CD4-positive, CD25-positive, alpha-beta regulatory T cell (primary cell): Measurements from ENCODE around the gene LHX2. TPM values are rescaled to one million over a fixed set of nuclear protein-coding genes. Genes with fewer than 3 reads are reported as not detected.

Experiments
- ATAC-seq, 2 donors: fragments of 150-1000 bp; cut with Tn5 transposase; one replicate each; pipeline ENCODE4 v1.10.0; 2021; ENCODE audit warnings: low read depth in 2 of 2, moderate number of reproducible peaks in 2 of 2, moderate library complexity in 1 of 2
- DNase-seq, 3 donors: peaks; one replicate each; pipeline versions ENCODE4 v3.0.0 to v3.0.0-alpha.2; 2012 to 2022; ENCODE audit warnings: mixed read lengths in 1 of 3
- H3K27ac ChIP-seq: one replicate; pipeline ENCODE4 v1.7.0; 2013; ENCODE audit warnings: mild to moderate bottlenecking, low read length; ENCODE audit not compliant: insufficient read depth, poor library complexity, severe bottlenecking
- H3K27me3 ChIP-seq: one replicate; pipeline ENCODE4 v1.7.0; 2013; ENCODE audit warnings: low read length; ENCODE audit not compliant: control insufficient read depth, insufficient read depth
- H3K36me3 ChIP-seq: one replicate; pipeline ENCODE4 v1.7.0; 2013; ENCODE audit warnings: mild to moderate bottlenecking, low read length, moderate library complexity; ENCODE audit not compliant: control insufficient read depth, insufficient read depth
- H3K4me1 ChIP-seq: 2 replicates; pipeline ENCODE4 v1.7.0; 2013; ENCODE audit warnings: mild to moderate bottlenecking, low read length; ENCODE audit not compliant: insufficient read depth, control insufficient read depth, poor library complexity, severe bottlenecking
- H3K4me3 ChIP-seq: one replicate; pipeline ENCODE4 v1.7.0; 2013; ENCODE audit warnings: low read depth, mild to moderate bottlenecking, low read length, moderate library complexity
- H3K9me3 ChIP-seq, 2 experiments: 1 replicate in 1 of 2; 2 replicates in 1 of 2; pipeline ENCODE4 v1.7.0; 2013; ENCODE audit warnings: low read length in 2 of 2, mild to moderate bottlenecking in 1 of 2, moderate library complexity in 1 of 2; ENCODE audit not compliant: control insufficient read depth in 2 of 2
- H3K27ac Mint-ChIP-seq, 3 donors: one replicate each; pipeline ENCODE4 v1.8.0; 2020 to 2022; ENCODE audit warnings: mild to moderate bottlenecking in 3 of 3, mixed read lengths in 3 of 3, moderate library complexity in 2 of 3
- H3K27me3 Mint-ChIP-seq: one replicate; pipeline ENCODE4 v1.8.0; 2022; ENCODE audit warnings: mild to moderate bottlenecking, mixed read lengths
- H3K36me3 Mint-ChIP-seq: one replicate; pipeline ENCODE4 v1.8.0; 2020; ENCODE audit warnings: mixed read lengths
- H3K4me1 Mint-ChIP-seq, 4 donors: one replicate each; pipeline ENCODE4 v1.8.0; 2020 to 2022; ENCODE audit warnings: mixed read lengths in 4 of 4, mild to moderate bottlenecking in 1 of 4
- H3K4me3 Mint-ChIP-seq, 4 donors: one replicate each; pipeline ENCODE4 v1.8.0; 2020 to 2022; ENCODE audit warnings: mild to moderate bottlenecking in 4 of 4, mixed read lengths in 4 of 4, moderate library complexity in 3 of 4
- H3K9me3 Mint-ChIP-seq, 7 donors: one replicate each; pipeline ENCODE4 v1.8.0; 2020 to 2022; ENCODE audit warnings: mixed read lengths in 7 of 7, mild to moderate bottlenecking in 3 of 7, moderate library complexity in 2 of 7
- polyA plus RNA-seq, 4 donors: library from polyadenylated mRNA; unstranded; fragments of 300-500 nt; fragmentation: Illumina TruSeq; gene quantifications; one replicate each; pipeline ENCODE4 v1.2.3, GENCODE V29; 2021
- total RNA-seq: library from RNA; stranded (reverse); gene quantifications from one replicate; pipeline ENCODE4 v1.2.3, GENCODE V29; 2022

Gene LHX2
- total and polyA plus RNA-seq, 5 donors from 2014 or later = not detected

- no peak overlapping the region for H3K27ac Mint-ChIP-seq
- Histone ChIP-seq H3K27me3 (peaks cover 24% of the 10 kb centered on the region), H3K27ac (no peak overlapping the region), H3K4me1 (peaks cover 39% of the 10 kb centered on the region), H3K4me3 (no peak overlapping the region), H3K36me3 (no peaks in the 10 kb centered on the region), H3K9me3 (no peaks in the 10 kb centered on the region)
- H3K36me3 Mint-ChIP-seq = no peaks in the 10 kb centered on the region
- peaks cover 0 to 5% (median 0%) of the 10 kb centered on the region in 7 donors for H3K9me3 Mint-ChIP-seq
- ATAC-seq (no peak), DNase-seq (no peak)
- H3K27me3 Mint-ChIP-seq = peaks cover 76% of the 10 kb centered on the region
- peaks cover 9 to 44% (median 19%) of the 10 kb centered on the region in 4 donors for H3K4me1 Mint-ChIP-seq
- peak overlapping the region; percentile 7 to 78 (median 74) for H3K4me3 Mint-ChIP-seq
Measured at GRCh38 chr9:124016175-124017050, 4.8 kb downstream of the LHX2 start.

GRCh38 chr9:124017051-124017928 is 5.7 kb downstream of the LHX2 start:
- H3K9me3 ChIP-seq = no peaks in the 10 kb centered on the region
- Mint-ChIP-seq H3K36me3 (no peaks in the 10 kb centered on the region), H3K4me3 (peak overlapping the region; percentile 13 to 78 (median 74)), H3K9me3 (peaks cover 0 to 6% (median 0%) of the 10 kb centered on the region in 7 donors), H3K27ac (no peak overlapping the region), H3K27me3 (peaks cover 85% of the 10 kb centered on the region), H3K4me1 (peaks cover 11 to 48% (median 22%) of the 10 kb centered on the region in 4 donors)
- peaks cover 32% of the 10 kb centered on the region for H3K4me1 ChIP-seq
- ATAC-seq = no peak
- no peak overlapping the region for H3K27ac ChIP-seq
- DNase-seq = no peak
- H3K4me3 ChIP-seq = no peak overlapping the region
- H3K27me3 ChIP-seq = peaks cover 29% of the 10 kb centered on the region
- no peaks in the 10 kb centered on the region for H3K36me3 ChIP-seq

DNA sequence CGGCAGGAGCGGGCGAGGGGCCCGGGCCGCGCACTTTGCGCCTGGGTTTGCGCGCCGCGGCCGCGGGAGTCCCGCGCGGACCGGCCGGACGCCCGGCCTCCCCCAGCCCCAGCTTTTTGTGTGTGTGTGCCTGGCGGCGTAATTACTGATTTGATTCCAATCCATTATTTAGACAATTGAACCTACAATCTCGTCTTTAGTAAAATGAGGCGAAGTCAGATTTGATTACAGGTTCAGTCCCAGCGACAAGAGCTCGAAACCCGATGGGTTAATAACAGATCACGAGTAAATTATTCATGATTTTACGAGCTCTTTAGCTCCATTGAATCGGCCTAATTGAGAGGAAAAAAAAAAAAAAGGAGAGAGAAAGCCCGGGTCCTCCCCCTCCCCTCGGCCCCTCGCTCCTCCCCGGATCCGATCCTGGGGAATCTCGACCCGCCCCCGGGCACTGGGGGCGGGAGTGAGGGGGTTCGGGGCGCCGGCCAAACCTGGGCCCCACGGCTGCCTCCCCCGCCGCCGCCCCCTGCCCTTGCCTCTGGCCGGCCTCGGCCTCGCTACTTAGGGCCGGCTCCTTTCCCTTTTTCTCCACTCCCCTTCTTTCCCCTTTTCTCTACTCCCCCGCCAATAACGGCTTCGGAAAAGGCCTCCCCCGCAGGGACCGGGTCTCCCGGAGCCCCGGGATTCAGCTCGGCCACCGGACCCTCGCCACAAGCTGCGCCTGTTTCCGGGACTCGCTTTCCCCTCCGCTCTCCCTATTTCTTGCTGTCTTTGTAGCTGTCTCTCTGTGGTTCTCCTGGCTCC is 6.6 kb downstream of the LHX2 start:
- DNase-seq = no peak
- H3K9me3 ChIP-seq = no peaks in the 10 kb centered on the region

GRCh38 chr9:124018730-124019697 is 7.4 kb downstream of the LHX2 start:
- Histone ChIP-seq H3K4me3 (no peak overlapping the region), H3K27ac (no peak overlapping the region), H3K27me3 (peaks cover 40% of the 10 kb centered on the region), H3K36me3 (no peaks in the 10 kb centered on the region), H3K9me3 (no peaks in the 10 kb centered on the region), H3K4me1 (peaks cover 23% of the 10 kb centered on the region)
- peak overlapping the region in 2 of 4 donors; percentile 64 to 71 for H3K4me3 Mint-ChIP-seq
- H3K27ac Mint-ChIP-seq = peak overlapping the region in 1 of 3 donors; percentile 93
- no peak for DNase-seq
- ATAC-seq = no peak
- peaks cover 90% of the 10 kb centered on the region for H3K27me3 Mint-ChIP-seq
- H3K36me3 Mint-ChIP-seq = no peaks in the 10 kb centered on the region
- peaks cover 0 to 6% (median 0%) of the 10 kb centered on the region in 7 donors for H3K9me3 Mint-ChIP-seq
- H3K4me1 Mint-ChIP-seq = peaks cover 11 to 44% (median 23%) of the 10 kb centered on the region in 4 donors

More for the DNA sequence above, 6.6 kb downstream of the LHX2 start:
- Histone ChIP-seq H3K4me3 (no peak overlapping the region), H3K4me1 (peaks cover 24% of the 10 kb centered on the region), H3K36me3 (no peaks in the 10 kb centered on the region), H3K27ac (no peak overlapping the region), H3K27me3 (peaks cover 35% of the 10 kb centered on the region)
- ATAC-seq = no peak
- H3K4me1 Mint-ChIP-seq = peaks cover 11 to 49% (median 23%) of the 10 kb centered on the region in 4 donors
- peaks cover 90% of the 10 kb centered on the region for H3K27me3 Mint-ChIP-seq
- H3K4me3 Mint-ChIP-seq = peak overlapping the region in 2 of 4 donors; percentile 64 to 71
- peaks cover 0 to 6% (median 0%) of the 10 kb centered on the region in 7 donors for H3K9me3 Mint-ChIP-seq
- H3K36me3 Mint-ChIP-seq = no peaks in the 10 kb centered on the region
- H3K27ac Mint-ChIP-seq = peak overlapping the region in 1 of 3 donors; percentile 93

DNA sequence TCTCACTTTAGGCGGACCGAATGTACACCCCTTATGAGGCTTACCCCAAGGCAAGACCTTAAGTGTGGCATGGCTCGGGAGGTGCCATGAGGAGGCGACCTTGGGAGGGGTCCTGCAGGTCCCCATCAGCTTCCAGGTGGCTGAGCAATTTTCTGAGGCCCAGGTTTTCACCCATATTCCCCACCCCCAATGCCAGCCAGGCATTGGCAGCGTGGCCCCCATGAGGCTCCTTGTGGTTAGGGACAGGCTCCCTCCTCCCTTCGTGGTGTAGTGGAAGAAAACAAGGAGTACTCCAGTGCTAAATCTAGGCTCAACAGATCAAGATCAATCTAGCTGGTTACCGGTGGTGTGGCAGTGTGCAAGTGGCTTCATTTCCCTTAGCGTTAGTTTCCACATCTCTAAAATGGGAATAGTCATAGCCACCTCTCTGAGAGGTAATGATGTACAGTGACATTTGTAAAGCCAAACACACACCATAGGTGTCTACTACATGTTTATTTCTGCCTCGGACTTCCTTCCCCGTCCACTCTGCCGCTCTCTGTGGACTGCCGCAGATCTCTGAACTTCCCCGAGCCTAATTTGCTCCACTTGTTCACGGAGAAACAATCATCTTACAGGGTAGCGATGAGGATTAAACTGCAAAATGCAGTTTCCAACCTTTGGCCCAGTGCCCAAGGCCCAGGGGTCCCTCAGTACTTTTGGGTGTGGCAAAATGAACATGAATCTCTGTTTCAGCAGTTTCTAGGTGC is 8.4 kb downstream of the LHX2 start:
- Mint-ChIP-seq H3K36me3 (no peaks in the 10 kb centered on the region), H3K4me3 (no peak overlapping the region)
- H3K27me3 ChIP-seq = peaks cover 41% of the 10 kb centered on the region

More for the DNA sequence above, 8.4 kb downstream of the LHX2 start:
- no peak for ATAC-seq
- Mint-ChIP-seq H3K4me1 (peaks cover 11 to 39% (median 20%) of the 10 kb centered on the region in 4 donors), H3K27ac (no peak overlapping the region), H3K9me3 (peaks cover 0 to 5% (median 0%) of the 10 kb centered on the region in 7 donors), H3K27me3 (peaks cover 90% of the 10 kb centered on the region)
- Histone ChIP-seq H3K4me1 (peaks cover 23% of the 10 kb centered on the region), H3K4me3 (no peak overlapping the region), H3K36me3 (no peaks in the 10 kb centered on the region), H3K9me3 (no peaks in the 10 kb centered on the region), H3K27ac (no peak overlapping the region)
- no peak for DNase-seq
